ENCODE measurements around the gene DDI2.

Gene DDI2

DNA sequence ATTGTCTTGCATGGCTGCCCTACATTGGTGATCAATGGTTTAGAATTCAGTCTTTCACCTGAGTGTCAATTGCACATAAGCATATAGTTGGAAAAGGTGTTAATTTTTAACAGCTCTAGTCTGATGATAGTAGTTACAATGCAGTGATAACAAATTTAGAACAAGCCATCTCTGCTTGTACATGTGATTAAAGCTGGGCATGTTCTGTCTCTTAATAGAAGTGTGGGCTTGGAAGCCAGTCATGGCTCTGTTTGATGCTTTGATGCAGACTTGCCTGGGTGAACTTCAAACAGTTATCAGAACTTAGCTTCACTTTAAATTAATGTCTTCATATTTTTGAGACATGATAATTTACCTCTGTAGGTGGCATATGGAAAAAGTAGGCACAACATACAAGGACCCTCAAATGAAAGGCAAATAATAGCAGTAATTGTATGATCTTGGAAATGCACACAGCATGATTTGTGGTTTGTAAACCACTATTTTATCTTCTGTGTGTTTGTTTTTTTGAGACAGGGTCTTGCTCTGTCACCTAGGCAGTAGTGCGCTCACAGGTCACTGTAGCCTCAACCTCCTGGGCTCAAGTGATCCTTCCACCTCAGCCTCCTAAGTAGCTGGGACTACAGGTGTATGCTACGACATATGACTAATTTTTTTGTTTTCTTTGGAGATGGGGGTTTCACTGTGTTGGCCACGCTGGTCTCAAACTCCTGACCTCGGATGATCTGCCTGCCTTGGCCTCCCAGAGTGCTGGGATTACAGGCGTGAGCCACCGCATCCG is 3.8 kb downstream of the DDI2 start:
- no peaks in the 10 kb centered on the region for H3K27me3 Mint-ChIP-seq
- H3K4me1 Mint-ChIP-seq (ENCODE audit: low read depth), result peaks cover 79% of the 10 kb centered on the region

GRCh38 chr1:15621975-15622374 is 4.7 kb downstream of the DDI2 start:
- no peaks in the 10 kb centered on the region for H3K27me3 Mint-ChIP-seq
- H3K27ac Mint-ChIP-seq, result no peak overlapping the region
- peaks cover 79% of the 10 kb centered on the region for H3K4me1 Mint-ChIP-seq (ENCODE audit: low read depth)
- no peaks in the 10 kb centered on the region for H3K9me3 Mint-ChIP-seq
- peaks cover 39% of the 10 kb centered on the region for H3K36me3 Mint-ChIP-seq (ENCODE audit: low read depth)
- no peak overlapping the region for H3K4me3 Mint-ChIP-seq

More for the DNA sequence above, 3.8 kb downstream of the DDI2 start:
- Mint-ChIP-seq H3K4me3 (no peak overlapping the region), H3K9me3 (no peaks in the 10 kb centered on the region), H3K27ac (peak overlapping the region; percentile 13), H3K36me3 (ENCODE audit: low read depth) (peaks cover 30% of the 10 kb centered on the region)

DNA sequence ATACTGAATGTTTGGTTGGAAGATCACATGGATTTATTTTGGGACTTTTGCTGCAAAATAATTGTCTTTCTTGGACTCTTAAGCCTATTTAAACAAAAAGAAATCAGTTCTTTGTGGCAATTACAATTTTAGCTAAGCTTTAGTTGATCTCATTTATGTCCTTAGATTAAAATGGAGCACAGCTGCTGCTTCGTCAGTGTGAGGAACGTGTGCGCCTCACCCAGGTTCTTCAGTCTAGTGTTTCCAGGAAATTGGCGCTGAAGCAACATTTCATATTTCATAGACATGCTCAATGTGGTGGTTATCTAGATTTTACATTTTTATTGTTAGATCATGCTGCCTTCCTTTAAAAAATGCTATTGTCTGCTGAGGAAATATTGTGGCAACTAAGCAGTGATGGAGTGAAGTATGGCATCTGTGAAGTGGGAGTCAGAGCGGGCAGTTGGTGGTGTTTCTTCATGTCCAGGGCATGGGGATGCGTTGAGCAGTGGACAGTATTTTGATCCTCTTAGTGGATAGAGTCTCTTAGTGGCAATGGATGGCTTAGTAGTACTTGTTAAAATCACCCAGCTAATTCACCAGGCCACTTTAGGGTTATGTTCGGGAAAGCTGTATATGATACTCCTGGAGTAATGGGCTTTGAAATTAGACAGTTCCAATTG is 5.6 kb downstream of the DDI2 start:
- peaks cover 87% of the 10 kb centered on the region for H3K4me1 Mint-ChIP-seq (ENCODE audit: low read depth)
- no peaks in the 10 kb centered on the region for H3K9me3 Mint-ChIP-seq
- peak overlapping the region; percentile 45 for H3K27ac Mint-ChIP-seq
- H3K27me3 Mint-ChIP-seq, result no peaks in the 10 kb centered on the region
- H3K36me3 Mint-ChIP-seq (ENCODE audit: low read depth), result peaks cover 47% of the 10 kb centered on the region
- no peak overlapping the region for H3K4me3 Mint-ChIP-seq

GRCh38 chr1:15623435-15623834 is 6.2 kb downstream of the DDI2 start:
- H3K9me3 Mint-ChIP-seq, result no peaks in the 10 kb centered on the region
- H3K4me3 Mint-ChIP-seq, result no peak overlapping the region
- H3K27ac Mint-ChIP-seq, result no peak overlapping the region
- no peaks in the 10 kb centered on the region for H3K27me3 Mint-ChIP-seq
- peaks cover 86% of the 10 kb centered on the region for H3K4me1 Mint-ChIP-seq (ENCODE audit: low read depth)
- peaks cover 46% of the 10 kb centered on the region for H3K36me3 Mint-ChIP-seq (ENCODE audit: low read depth)

- H3K4me1 Mint-ChIP-seq (ENCODE audit: low read depth), result peaks cover 78% of the 10 kb centered on the region
- no peaks in the 10 kb centered on the region for H3K9me3 Mint-ChIP-seq
- H3K27ac Mint-ChIP-seq, result peak overlapping the region; percentile 2
- no peak overlapping the region for H3K4me3 Mint-ChIP-seq
- H3K36me3 Mint-ChIP-seq (ENCODE audit: low read depth), result peaks cover 45% of the 10 kb centered on the region
- H3K27me3 Mint-ChIP-seq, result no peaks in the 10 kb centered on the region
Measured at GRCh38 chr1:15624133-15624714, 7.0 kb downstream of the DDI2 start.

DNA sequence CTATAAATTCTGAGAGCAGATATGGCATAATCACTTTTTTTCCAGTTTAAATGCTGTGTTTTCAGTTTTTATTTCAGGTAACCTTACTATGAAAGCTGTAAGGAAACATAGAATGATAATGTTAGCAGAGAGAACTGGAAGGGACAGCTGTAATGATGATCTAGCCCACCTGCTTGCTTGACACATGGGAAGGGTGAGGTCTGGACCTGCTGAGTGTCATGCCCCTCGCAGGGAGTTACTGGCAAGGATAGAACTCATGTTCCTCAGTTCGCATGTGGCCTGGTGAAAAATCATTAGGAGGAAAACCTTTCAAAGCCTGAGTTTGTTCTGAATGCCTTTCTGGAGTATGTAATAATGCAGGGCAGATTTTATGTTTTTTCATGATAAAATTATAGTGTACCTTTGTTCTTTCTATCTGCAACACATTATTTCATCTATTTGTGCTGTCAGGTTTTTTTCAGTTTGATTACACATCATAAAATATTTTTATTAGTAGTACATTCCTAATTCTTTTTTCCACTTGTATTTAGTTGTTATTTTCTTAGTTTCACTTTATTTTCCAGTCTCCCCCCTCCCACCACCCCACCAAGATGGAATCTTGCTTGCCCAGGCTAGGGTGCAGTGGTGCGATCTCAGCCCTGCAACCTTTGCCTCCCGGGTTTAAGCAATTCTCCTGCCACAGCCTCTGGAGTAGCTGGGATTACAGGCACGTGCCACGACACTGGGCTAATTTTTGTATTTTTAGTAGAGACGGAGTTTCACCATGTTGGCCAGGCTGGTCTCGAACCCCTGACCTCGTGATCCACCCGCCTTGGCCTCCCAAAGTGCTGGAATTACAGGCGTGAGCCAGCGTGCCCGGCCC is 8.0 kb downstream of the DDI2 start:
- peaks cover 49% of the 10 kb centered on the region for H3K36me3 Mint-ChIP-seq (ENCODE audit: low read depth)

DNA sequence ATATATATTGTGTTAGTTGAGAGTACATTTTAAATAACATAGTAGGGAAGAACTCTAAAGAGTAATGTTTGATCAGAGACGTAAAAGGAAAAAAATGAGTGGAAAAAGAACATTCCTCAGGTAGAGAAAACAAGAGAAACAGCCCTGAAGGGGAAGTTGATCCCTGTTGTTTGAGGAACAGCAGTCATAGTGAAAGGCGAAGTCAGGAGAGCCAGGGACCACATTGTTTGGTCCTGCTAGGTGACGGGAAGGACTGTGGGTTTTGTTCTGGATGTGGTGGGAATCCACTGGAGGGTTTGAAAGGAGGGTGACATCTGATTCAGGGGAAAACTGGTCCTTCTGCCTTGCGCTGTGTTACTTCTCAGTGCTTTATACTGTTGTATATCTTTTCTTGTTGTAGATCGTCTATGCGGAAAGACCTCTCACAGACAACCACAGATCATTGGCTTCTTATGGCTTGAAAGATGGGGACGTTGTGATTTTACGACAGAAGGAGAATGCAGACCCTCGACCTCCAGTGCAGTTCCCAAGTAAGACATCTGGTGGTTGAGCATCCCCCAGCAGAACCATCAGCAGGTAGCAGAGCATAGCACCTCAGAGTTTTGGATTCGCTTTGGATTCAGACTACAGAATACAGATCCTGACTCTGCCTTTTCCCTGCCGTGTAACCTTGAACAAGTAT is 9.2 kb downstream of the DDI2 start:
- Mint-ChIP-seq H3K9me3 (no peaks in the 10 kb centered on the region), H3K36me3 (ENCODE audit: low read depth) (peaks cover 52% of the 10 kb centered on the region), H3K4me3 (no peak overlapping the region), H3K27ac (peak overlapping the region; percentile 42), H3K4me1 (ENCODE audit: low read depth) (peaks cover 56% of the 10 kb centered on the region), H3K27me3 (no peaks in the 10 kb centered on the region)

More for the DNA sequence above, 8.0 kb downstream of the DDI2 start:
- H3K4me3 Mint-ChIP-seq, result no peak overlapping the region
- H3K27ac Mint-ChIP-seq, result peak overlapping the region; percentile 42
- H3K27me3 Mint-ChIP-seq, result no peaks in the 10 kb centered on the region
- no peaks in the 10 kb centered on the region for H3K9me3 Mint-ChIP-seq
- peaks cover 67% of the 10 kb centered on the region for H3K4me1 Mint-ChIP-seq (ENCODE audit: low read depth)

GRCh38 chr1:15627343-15627988 is 10.2 kb downstream of the DDI2 start:
- no peaks in the 10 kb centered on the region for H3K9me3 Mint-ChIP-seq
- H3K27me3 Mint-ChIP-seq, result no peaks in the 10 kb centered on the region
- H3K27ac Mint-ChIP-seq, result peak overlapping the region; percentile 94
- H3K36me3 Mint-ChIP-seq (ENCODE audit: low read depth), result peaks cover 56% of the 10 kb centered on the region
- H3K4me3 Mint-ChIP-seq, result peak overlapping the region; percentile 18
- peaks cover 45% of the 10 kb centered on the region for H3K4me1 Mint-ChIP-seq (ENCODE audit: low read depth)

DNA sequence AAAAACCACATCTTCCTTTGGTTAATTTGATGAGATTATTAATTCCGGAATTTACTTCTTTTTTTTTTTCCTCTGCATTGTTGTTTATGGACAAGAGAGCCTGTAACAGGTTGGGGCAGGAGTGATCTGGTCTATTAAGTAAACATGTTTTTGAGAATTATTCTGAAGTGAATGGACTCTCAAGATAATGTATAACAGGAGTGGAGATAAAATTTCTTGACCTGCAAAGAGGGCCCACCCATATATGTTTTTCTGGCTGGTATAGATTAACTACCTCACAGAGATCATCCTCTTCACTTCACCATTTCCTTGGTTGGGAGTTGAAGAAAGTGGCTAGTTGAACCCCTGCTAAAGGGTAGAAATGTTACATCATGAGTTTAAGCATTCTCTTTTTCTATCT is 10.7 kb downstream of the DDI2 start:
- H3K27me3 Mint-ChIP-seq, result no peaks in the 10 kb centered on the region
- no peaks in the 10 kb centered on the region for H3K9me3 Mint-ChIP-seq
- H3K36me3 Mint-ChIP-seq (ENCODE audit: low read depth), result peaks cover 58% of the 10 kb centered on the region
- no peak overlapping the region for H3K4me3 Mint-ChIP-seq
- H3K4me1 Mint-ChIP-seq (ENCODE audit: low read depth), result peaks cover 40% of the 10 kb centered on the region
- H3K27ac Mint-ChIP-seq, result peak overlapping the region; percentile 94

GRCh38 chr1:15633756-15634420 is 16.6 kb downstream of the DDI2 start:
- no peak overlapping the region for H3K4me3 Mint-ChIP-seq
- H3K9me3 Mint-ChIP-seq, result no peaks in the 10 kb centered on the region
- H3K36me3 Mint-ChIP-seq (ENCODE audit: low read depth), result peaks cover 85% of the 10 kb centered on the region
- no peak overlapping the region for H3K27ac Mint-ChIP-seq
- no peaks in the 10 kb centered on the region for H3K27me3 Mint-ChIP-seq
- no peaks in the 10 kb centered on the region for H3K4me1 Mint-ChIP-seq (ENCODE audit: low read depth)

DNA sequence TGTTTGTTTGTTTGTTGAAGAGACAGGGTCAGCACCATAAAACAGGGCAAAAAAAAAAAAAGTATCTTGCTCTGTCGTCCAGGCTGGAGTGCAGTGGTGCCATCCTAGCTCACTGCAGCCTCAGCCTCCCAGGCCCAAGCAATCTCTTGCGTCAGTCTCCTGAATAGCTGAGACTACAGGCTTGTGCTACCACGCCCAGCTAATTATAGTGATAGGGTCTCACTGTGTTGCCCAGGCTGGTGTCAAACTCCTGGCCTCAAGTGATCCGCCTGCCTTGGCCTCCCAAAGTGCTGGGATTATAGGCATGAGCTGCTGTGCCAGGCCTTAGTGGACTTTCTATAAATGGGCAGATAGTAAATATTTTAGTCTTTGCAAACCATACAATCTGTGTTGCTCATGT is 19.2 kb downstream of the DDI2 start:
- H3K9me3 Mint-ChIP-seq, result no peaks in the 10 kb centered on the region
- no peak overlapping the region for H3K4me3 Mint-ChIP-seq
- H3K36me3 Mint-ChIP-seq (ENCODE audit: low read depth), result peaks cover 84% of the 10 kb centered on the region
- H3K4me1 Mint-ChIP-seq (ENCODE audit: low read depth), result no peaks in the 10 kb centered on the region
- no peaks in the 10 kb centered on the region for H3K27me3 Mint-ChIP-seq
- H3K27ac Mint-ChIP-seq, result no peak overlapping the region

DNA sequence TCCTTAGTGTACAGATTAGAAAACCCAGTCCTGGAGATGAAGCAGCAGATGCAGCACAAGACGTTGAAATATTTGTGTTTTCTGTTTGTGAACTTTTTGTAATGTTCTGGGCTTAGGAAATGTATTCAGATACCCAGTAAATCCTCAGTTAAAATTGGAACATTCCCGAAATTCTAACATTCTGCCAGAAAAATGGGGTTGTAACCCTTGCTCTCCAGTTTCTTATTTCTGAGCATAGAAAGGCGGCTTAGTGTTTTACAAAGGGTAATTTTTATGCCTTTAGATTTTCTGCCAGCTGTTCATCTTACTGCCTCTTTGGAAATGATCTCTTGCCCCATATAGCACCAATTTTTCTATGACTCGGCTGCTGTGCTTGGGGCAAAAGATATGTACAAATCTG is 20.6 kb downstream of the DDI2 start:
- Mint-ChIP-seq H3K27ac (no peak overlapping the region), H3K36me3 (ENCODE audit: low read depth) (peaks cover 81% of the 10 kb centered on the region), H3K27me3 (no peaks in the 10 kb centered on the region), H3K4me3 (no peak overlapping the region), H3K9me3 (no peaks in the 10 kb centered on the region), H3K4me1 (ENCODE audit: low read depth) (no peaks in the 10 kb centered on the region)

DNA sequence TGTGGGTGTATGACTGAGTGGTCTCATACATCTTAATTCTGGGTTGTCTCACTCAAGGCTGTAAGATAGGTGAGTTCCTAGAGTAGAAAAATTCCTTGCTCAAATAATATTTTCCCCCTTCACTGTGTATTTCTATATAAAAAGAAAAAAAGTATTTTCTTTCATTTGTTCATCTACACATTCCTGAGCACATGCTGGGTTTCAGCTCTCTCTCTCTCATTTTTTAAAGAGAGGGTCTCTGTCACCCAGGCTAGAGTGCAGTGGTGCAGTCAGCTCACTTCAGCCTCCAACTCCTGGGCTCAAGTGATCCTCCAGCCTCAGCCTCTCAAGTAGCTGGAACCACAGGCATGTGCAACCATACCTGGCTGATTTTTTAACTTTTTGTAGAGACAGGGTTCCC is 22.0 kb downstream of the DDI2 start:
- H3K36me3 Mint-ChIP-seq (ENCODE audit: low read depth), result peaks cover 83% of the 10 kb centered on the region

More for the DNA sequence above, 22.0 kb downstream of the DDI2 start:
- Mint-ChIP-seq H3K27me3 (no peaks in the 10 kb centered on the region), H3K4me1 (ENCODE audit: low read depth) (no peaks in the 10 kb centered on the region), H3K9me3 (no peaks in the 10 kb centered on the region), H3K4me3 (no peak overlapping the region), H3K27ac (no peak overlapping the region)

Data from stimulated activated naive CD8-positive, alpha-beta T cell treated with anti-CD3 and anti-CD28 coated beads, Interleukin-15, Interleukin-2, amounts not matched to agents 100 ng/mL and 50 ng/mL, for 24 hours (primary cell).